Measurements from ENCODE around the gene FAM222A. TPM values are rescaled to one million over a fixed set of nuclear protein-coding genes. Genes with fewer than 3 reads are reported as not detected.

Gene FAM222A
- total RNA-seq, 1 experiment from 2014 or later = 2.8 TPM

DNA sequence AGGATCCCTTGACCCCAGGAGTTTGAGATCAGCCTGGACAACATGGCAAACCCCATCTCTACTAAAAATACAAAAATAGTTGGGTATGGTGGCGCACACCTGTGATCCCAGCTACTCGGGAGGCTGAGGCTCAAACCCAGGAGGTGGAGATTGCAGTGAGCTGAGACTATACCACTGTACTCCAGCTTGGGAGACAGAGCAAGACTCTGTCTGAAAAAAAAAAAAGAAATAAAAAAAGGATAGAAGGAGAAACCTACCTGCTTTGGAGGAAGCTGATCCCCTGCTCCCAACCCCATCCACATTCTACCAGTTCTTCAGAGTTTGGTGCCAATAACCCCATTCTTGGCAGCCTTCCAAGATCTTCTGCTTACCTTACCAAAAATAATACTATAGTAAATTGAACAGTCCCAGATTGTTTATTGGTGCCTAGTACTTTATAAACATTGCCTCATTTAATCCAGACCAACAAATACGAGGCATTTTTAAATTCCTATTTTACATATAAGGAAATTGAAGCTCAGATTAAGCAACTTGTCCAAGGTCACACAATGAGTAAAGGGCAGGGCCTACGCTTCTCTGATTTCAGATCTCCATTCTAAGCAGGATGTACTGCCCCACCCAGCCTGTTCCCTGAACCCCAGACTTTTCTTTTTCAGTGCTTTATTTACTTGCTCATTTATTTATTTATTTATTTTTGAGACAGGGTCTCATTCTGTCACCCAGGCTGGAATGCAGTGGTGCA lies 33.2 kb upstream of the FAM222A start:
- no peaks in the 10 kb centered on the region for H4K20me1 ChIP-seq (ENCODE audit: control insufficient read depth, insufficient read depth, insufficient read length)
- H2BK20ac ChIP-seq (ENCODE audit: low read depth, low read length, poor library complexity, severe bottlenecking) = no peak overlapping the region
- H4K5ac ChIP-seq (ENCODE audit: insufficient read length, low read depth, low read length) = no peak overlapping the region
- no peaks in the 10 kb centered on the region for H3K79me1 ChIP-seq (ENCODE audit: insufficient read depth, low read depth, low read length, poor library complexity, severe bottlenecking)
- no peak overlapping the region for H2BK120ac ChIP-seq (ENCODE audit: low read depth, low read length, poor library complexity, severe bottlenecking)
- H2BK15ac ChIP-seq (ENCODE audit: low read depth, low read length) = no peak overlapping the region
- TF ChIP-seq, protein P1, sequence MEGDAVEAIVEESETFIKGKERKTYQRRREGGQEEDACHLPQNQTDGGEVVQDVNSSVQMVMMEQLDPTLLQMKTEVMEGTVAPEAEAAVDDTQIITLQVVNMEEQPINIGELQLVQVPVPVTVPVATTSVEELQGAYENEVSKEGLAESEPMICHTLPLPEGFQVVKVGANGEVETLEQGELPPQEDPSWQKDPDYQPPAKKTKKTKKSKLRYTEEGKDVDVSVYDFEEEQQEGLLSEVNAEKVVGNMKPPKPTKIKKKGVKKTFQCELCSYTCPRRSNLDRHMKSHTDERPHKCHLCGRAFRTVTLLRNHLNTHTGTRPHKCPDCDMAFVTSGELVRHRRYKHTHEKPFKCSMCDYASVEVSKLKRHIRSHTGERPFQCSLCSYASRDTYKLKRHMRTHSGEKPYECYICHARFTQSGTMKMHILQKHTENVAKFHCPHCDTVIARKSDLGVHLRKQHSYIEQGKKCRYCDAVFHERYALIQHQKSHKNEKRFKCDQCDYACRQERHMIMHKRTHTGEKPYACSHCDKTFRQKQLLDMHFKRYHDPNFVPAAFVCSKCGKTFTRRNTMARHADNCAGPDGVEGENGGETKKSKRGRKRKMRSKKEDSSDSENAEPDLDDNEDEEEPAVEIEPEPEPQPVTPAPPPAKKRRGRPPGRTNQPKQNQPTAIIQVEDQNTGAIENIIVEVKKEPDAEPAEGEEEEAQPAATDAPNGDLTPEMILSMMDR (conservative IDR thresholded peaks at IDR 0.05) = no peak
- no peaks in the 10 kb centered on the region for H3K36me3 Mint-ChIP-seq (ENCODE audit: insufficient read depth in 1 of 3, low read depth in 3 of 3)
- H3K4me1 ChIP-seq (ENCODE audit: insufficient read depth, low read length) = no peaks in the 10 kb centered on the region
- peaks cover 27% of the 10 kb centered on the region for H3K27me3 Mint-ChIP-seq (ENCODE audit: low read depth)
- H3K9me3 ChIP-seq (ENCODE audit: control insufficient read depth, low read depth, low read length) = no peaks in the 10 kb centered on the region
- H3K9me3 Mint-ChIP-seq = no peaks in the 10 kb centered on the region
- H3K56ac ChIP-seq (ENCODE audit: insufficient read length, low read depth, low read length) = no peak overlapping the region
- H2AK5ac ChIP-seq (ENCODE audit: insufficient read length, low read length) = no peak overlapping the region
- H2BK12ac ChIP-seq (ENCODE audit: insufficient read length, low read depth, low read length) = no peak overlapping the region
- no peaks in the 10 kb centered on the region for H3K79me2 ChIP-seq (ENCODE audit: insufficient read depth, low read length)
- no peak overlapping the region for H3K23ac ChIP-seq (ENCODE audit: insufficient read length, low read depth, low read length)
- no peaks in the 10 kb centered on the region for H3K23me2 ChIP-seq (ENCODE audit: insufficient read length, low read depth, low read length, poor library complexity, severe bottlenecking)
- no peak overlapping the region for H3K4me3 Mint-ChIP-seq
- no peak overlapping the region for H3T11ph ChIP-seq (ENCODE audit: low read length)
- H3K4me1 Mint-ChIP-seq = peaks cover 4 to 12% of the 10 kb centered on the region in 2 experiments; a peak in 2 of 4 replicates
- no peak overlapping the region for H2AFZ ChIP-seq (ENCODE audit: low read length)
- DNase-seq = no peak
- no peak overlapping the region for H3K14ac ChIP-seq (ENCODE audit: insufficient read depth, low read length)
- H3K9ac ChIP-seq (ENCODE audit: extremely low read depth, insufficient read length, low read length) = no peak overlapping the region
- no peak overlapping the region for H2BK5ac ChIP-seq (ENCODE audit: insufficient read length, low read length)
- no peak overlapping the region for H3K4ac ChIP-seq (ENCODE audit: low read depth, low read length)
- H3K27ac ChIP-seq (ENCODE audit: insufficient read length, low read depth, low read length) = no peak overlapping the region
- H4K8ac ChIP-seq (replicated peaks; ENCODE audit: insufficient read length, low read depth, low read length) = no peak overlapping the region
- no peak overlapping the region for H3K4me2 ChIP-seq (ENCODE audit: insufficient read depth, insufficient read length, low read length)
- no peak overlapping the region for H3K27ac Mint-ChIP-seq
- no CpG with 5 or more reads among the region's 4 CpGs for WGBS (ENCODE audit: extremely low coverage, insufficient read length, low lambda C conversion rate)
- H4K91ac ChIP-seq (ENCODE audit: insufficient read length, low read depth, low read length) = no peak overlapping the region
- no peak overlapping the region for H3K18ac ChIP-seq (ENCODE audit: insufficient read length, low read depth, low read length)
- no peaks in the 10 kb centered on the region for H3K27me3 ChIP-seq (ENCODE audit: insufficient read depth, low read length)

Data from H9 (cell line).